SK-N-SH (cell line): ENCODE measurements around the gene CERS6.

ENCODE experiments used
- TCF12 ChIP-seq: IDR thresholded peaks from 2 replicates; pipeline ENCODE4 v1.4.0; 2012
- TF ChIP-seq, protein P1 (sequence below): fragments of 200-600 bp; sonication (generic); IDR thresholded peaks from 2 replicates; pipeline ENCODE4 v1.6.1; 2017; ENCODE audit warnings: antibody characterized with exemption, mild to moderate bottlenecking, moderate library complexity

DNA sequence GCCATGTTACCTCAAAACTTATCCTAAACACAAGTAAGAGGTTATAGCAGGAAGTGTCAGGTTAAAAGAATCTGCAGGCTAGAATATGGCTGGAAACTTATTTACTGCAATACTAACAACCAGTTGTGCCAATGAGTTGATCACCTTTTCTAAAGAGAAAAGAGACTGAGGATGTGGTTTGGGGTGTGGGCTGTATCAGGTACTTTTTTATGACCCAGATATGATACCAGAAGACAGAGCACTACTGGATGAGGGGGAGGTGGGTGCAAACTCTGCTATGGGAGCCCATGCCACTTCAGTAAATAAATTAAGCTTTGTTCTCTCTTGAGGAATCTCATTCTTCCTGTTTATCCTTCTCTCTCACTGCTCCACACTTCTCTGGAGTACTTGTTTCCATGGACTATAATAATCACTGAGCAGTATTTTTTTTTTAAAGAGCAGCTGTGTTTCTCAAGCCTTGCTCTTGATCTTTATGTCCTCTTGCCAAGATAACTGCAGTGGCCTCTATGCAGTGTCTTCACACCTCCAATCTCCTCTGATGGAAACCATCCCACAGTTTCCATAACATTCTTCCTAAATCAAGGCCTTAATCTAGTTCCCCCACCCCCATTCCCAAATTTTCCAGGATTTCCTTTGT is 295.1 kb downstream of the CERS6 start:
- TF ChIP-seq, protein P1, sequence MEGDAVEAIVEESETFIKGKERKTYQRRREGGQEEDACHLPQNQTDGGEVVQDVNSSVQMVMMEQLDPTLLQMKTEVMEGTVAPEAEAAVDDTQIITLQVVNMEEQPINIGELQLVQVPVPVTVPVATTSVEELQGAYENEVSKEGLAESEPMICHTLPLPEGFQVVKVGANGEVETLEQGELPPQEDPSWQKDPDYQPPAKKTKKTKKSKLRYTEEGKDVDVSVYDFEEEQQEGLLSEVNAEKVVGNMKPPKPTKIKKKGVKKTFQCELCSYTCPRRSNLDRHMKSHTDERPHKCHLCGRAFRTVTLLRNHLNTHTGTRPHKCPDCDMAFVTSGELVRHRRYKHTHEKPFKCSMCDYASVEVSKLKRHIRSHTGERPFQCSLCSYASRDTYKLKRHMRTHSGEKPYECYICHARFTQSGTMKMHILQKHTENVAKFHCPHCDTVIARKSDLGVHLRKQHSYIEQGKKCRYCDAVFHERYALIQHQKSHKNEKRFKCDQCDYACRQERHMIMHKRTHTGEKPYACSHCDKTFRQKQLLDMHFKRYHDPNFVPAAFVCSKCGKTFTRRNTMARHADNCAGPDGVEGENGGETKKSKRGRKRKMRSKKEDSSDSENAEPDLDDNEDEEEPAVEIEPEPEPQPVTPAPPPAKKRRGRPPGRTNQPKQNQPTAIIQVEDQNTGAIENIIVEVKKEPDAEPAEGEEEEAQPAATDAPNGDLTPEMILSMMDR, result no peak
- TF ChIP-seq TCF12, result no peak
